22Rv1 (cell line): Measurements from ENCODE around the gene DLAT.

Experiments
- CTCF ChIP-seq: fragments of 450-650 bp; IDR thresholded peaks from 2 replicates; pipeline ENCODE4 v1.5.1; 2017; ENCODE audit warnings: mild to moderate bottlenecking
- ZFX ChIP-seq: fragments of 450-650 bp; IDR thresholded peaks from 2 replicates; pipeline ENCODE4 v1.6.1; 2017; ENCODE audit warnings: antibody characterized with exemption, borderline replicate concordance

GRCh38 chr11:111978028-111978771 is 47.0 kb upstream of the DLAT start:
- TF ChIP-seq CTCF (no peak), ZFX (no peak)
